Measurements from ENCODE around the gene ARMC5. TPM values are rescaled to one million over a fixed set of nuclear protein-coding genes. Genes with fewer than 3 reads are reported as not detected.

Gene ARMC5
- total and polyA plus RNA-seq, 9 donors: 2.2 to 16.1 (median 11.0) TPM

DNA sequence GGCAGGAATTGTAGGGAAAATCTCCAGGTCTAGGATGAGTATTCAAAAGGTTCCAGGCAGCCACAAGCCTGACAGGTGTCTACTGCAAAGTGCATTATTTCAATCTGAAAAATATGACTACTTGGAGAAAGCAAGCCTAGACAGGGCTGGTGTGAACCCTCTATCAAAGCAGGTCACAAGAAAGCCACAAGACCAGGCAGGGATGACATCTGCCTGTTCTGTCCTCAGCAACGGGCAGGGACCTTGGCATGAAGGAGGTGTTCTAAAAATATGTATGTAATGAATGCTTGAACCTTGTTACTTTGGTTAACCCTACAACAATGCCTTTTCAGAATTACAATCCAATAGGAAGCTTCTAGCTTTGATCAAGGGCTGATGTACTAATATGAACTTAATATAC, 30.0 kb upstream of the ARMC5 start:
- Histone ChIP-seq H3K4me1 (ENCODE audit: insufficient read depth) (peaks cover 3% of the 10 kb centered on the region), H3K9me3 (no peaks in the 10 kb centered on the region), H3K27me3 (no peaks in the 10 kb centered on the region), H3K4me3 (no peak overlapping the region), H3K36me3 (no peaks in the 10 kb centered on the region), H3K27ac (no peak overlapping the region)
- intact Hi-C loops (cut with DNase I): loop anchor here in 1 of 4 donors (10.0 kb wide), 1 partner anchor 225 kb away; the partner anchor contains the start of gene PYCARD
- TF ChIP-seq, protein P1, sequence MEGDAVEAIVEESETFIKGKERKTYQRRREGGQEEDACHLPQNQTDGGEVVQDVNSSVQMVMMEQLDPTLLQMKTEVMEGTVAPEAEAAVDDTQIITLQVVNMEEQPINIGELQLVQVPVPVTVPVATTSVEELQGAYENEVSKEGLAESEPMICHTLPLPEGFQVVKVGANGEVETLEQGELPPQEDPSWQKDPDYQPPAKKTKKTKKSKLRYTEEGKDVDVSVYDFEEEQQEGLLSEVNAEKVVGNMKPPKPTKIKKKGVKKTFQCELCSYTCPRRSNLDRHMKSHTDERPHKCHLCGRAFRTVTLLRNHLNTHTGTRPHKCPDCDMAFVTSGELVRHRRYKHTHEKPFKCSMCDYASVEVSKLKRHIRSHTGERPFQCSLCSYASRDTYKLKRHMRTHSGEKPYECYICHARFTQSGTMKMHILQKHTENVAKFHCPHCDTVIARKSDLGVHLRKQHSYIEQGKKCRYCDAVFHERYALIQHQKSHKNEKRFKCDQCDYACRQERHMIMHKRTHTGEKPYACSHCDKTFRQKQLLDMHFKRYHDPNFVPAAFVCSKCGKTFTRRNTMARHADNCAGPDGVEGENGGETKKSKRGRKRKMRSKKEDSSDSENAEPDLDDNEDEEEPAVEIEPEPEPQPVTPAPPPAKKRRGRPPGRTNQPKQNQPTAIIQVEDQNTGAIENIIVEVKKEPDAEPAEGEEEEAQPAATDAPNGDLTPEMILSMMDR (IDR thresholded peaks at IDR 0.05): no peak
- no peak for TF ChIP-seq POLR2A (IDR thresholded peaks at IDR 0.05)
- TF ChIP-seq EP300 (IDR thresholded peaks at IDR 0.05): no peak
- no peak for DNase-seq
- 7 to 15% (median 12%) methylated on average over 1 of the region's 1 CpG for WGBS, 3 donors

DNA sequence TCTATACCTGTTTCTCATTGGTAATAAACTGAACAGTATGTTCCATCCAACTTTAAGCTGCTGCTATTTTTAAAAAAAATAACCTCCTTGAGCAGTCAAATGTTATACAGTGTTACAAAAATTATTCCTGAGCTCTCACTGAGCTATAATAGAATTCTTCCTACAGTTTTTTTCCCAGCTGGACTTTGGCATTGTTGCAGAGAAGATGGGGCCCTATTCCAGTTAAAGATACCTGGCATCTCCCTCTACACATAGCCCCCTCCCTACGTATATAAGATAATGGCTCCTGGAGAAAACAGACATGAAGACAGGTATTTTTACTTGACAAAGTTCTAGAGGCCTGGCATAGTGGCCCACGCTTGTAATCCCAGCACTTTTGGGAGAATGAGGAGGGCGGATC, 29.5 kb upstream of the ARMC5 start:
- no peak overlapping the region for H3K4me3 ChIP-seq
- TF ChIP-seq, protein P1 (IDR thresholded peaks at IDR 0.05): no peak
- TF ChIP-seq POLR2A (IDR thresholded peaks at IDR 0.05): no peak
- no peak for TF ChIP-seq EP300 (IDR thresholded peaks at IDR 0.05)
- H3K27me3 ChIP-seq: no peaks in the 10 kb centered on the region
- H3K36me3 ChIP-seq: no peaks in the 10 kb centered on the region
- DNase-seq: no peak
- H3K9me3 ChIP-seq: no peaks in the 10 kb centered on the region
- intact Hi-C loops (cut with DNase I): loop anchor here in 3 of 4 donors (5.0 to 10.0 kb wide), 3 partner anchors 225 to 445 kb away; partner anchors contain the start of genes PYCARD (in 1 of the 3) and ZNF267 (in 1 of the 3)
- H3K27ac ChIP-seq: no peak overlapping the region
- H3K4me1 ChIP-seq (ENCODE audit: insufficient read depth): peaks cover 3% of the 10 kb centered on the region
- 75 to 78% (median 76%) methylated on average over 3 of the region's 3 CpGs for WGBS, 3 donors

DNA sequence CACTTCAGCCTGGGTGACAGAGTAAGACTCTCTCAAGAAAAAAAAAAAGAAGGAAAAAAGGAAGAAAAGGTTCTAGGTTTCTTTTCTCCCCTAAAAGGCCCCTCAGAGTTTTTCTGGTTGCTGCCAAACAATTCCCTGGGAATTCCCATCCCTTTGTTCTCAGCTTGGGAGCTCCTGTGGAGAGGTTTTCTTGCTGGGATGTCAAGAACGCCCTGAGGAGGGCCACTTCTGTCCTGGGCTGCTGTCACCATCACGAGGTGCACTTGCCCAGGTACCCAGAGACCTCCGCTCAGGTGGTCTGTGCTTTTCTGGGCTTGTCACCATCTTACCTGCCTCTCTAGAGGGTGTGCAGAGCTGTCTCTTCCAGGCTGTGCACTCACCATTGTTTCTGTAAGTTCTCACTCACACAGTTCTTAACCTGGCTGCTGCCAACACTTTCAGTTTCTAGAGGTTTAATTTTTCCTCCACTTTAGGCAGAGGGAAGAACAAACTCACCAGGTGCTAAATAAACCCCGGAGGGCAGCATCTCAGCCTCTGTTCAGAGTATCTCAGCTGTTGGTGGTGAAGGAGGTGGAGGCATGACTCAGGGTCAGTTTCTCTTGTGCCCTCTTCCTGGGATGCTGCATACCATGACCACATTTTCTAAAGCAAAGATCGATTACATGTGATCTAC, 28.8 kb upstream of the ARMC5 start:
- intact Hi-C loops (cut with DNase I): loop anchor here in 2 of 4 donors (5.0 to 10.0 kb wide), 2 partner anchors 263 to 444 kb away; partner anchors contain the start of gene ZNF267 (in 1 of the 2)
- WGBS, 3 donors: 41 to 63% (median 46%) methylated on average over 5 of the region's 5 CpGs
- Histone ChIP-seq H3K27ac (no peak overlapping the region), H3K4me3 (no peak overlapping the region), H3K36me3 (no peaks in the 10 kb centered on the region), H3K27me3 (no peaks in the 10 kb centered on the region), H3K4me1 (ENCODE audit: insufficient read depth) (peaks cover 3% of the 10 kb centered on the region), H3K9me3 (no peaks in the 10 kb centered on the region)
- no peak for TF ChIP-seq EP300 (IDR thresholded peaks at IDR 0.05)
- TF ChIP-seq, protein P1 (IDR thresholded peaks at IDR 0.05): no peak
- no peak for TF ChIP-seq POLR2A (IDR thresholded peaks at IDR 0.05)
- DNase-seq: no peak

DNA sequence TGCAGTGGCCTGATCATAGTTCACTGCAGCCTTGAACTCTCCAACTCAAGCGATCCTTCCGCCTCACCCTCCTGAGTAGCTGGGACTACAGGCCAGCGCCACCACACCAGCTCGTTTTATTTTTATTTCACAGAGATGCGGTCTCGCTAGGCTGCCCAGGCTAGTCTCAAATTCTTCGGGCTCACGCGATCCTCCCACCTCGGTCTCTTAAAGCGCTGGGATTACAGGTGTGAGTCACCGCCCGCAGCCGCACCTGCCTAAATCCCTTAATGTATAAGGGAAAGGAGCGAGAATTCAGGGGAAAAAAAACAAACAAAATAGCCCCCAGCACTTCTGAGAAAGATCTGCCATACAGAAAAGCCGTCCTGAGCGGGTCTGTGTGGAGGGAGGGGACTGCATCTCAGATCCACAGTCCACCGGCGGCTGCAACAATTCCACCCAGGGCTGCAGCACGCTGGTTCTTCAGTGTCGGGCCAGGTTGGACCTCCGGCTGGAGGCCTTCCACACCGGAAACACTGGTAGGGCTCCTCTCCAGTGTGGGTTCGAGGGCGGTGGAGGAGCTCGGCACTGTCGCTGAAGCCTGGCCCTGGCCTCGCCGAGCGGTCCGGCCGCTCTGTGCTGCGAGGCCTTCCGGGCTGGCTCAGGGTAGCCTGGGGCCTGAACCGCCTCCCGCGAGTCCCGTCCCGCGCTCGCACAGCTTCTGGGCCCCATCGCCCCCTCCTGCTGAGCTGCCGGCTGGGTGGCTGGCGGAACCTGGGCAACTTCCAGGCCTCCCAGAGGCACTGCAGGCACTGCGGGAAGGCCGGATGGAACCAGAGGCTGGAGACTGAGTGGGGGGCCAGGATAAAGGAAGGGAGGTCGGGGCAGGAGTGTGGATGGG, 23.7 kb upstream of the ARMC5 start:
- TF ChIP-seq, protein P1 (IDR thresholded peaks at IDR 0.05): no peak
- TF ChIP-seq EP300 (IDR thresholded peaks at IDR 0.05) (no peak), POLR2A (IDR thresholded peaks at IDR 0.05) (no peak)
- intact Hi-C loops (cut with DNase I): loop anchor here in 1 of 4 donors (10.0 kb wide), 1 partner anchor 439 kb away; the partner anchor contains the start of gene ZNF267
- WGBS, 3 donors: 92 to 96% (median 92%) methylated on average over 44 to 47 of the region's 47 CpGs
- Histone ChIP-seq H3K36me3 (no peaks in the 10 kb centered on the region), H3K9me3 (no peaks in the 10 kb centered on the region), H3K4me1 (ENCODE audit: insufficient read depth) (no peaks in the 10 kb centered on the region), H3K27me3 (no peaks in the 10 kb centered on the region), H3K27ac (no peak overlapping the region), H3K4me3 (no peak overlapping the region)
- DNase-seq: no peak
